T-helper 9 cell (primary cell): ENCODE results near the gene DND1.
"Not testable (repeated sequence)": the region's sequence is repeated elsewhere in the genome, so short reads cannot be mapped to it uniquely, and the experiment has no call there.

ENCODE experiments used
- DNase-seq: peaks from one replicate; pipeline ENCODE4 v3.0.0-alpha.2; 2020

DND1 gene

GRCh38 chr5:140628711-140629110 lies 44.7 kb downstream of the DND1 start:
- DNase-seq = no peak

GRCh38 chr5:140627972-140628371 lies 45.4 kb downstream of the DND1 start:
- DNase-seq = no peak

- not testable (repeated sequence) for DNase-seq
Measured at GRCh38 chr5:140624886-140625285, 48.5 kb downstream of the DND1 start.

GRCh38 chr5:140623061-140623460 lies 50.3 kb downstream of the DND1 start:
- not testable (repeated sequence) for DNase-seq

- no peak for DNase-seq
Measured at GRCh38 chr5:140622301-140622700, 51.1 kb downstream of the DND1 start.
